Mesothelial cell of epicardium (in vitro differentiated cells): ENCODE results near the gene EIF3A. TPM values are rescaled to one million over a fixed set of nuclear protein-coding genes. Genes with fewer than 3 reads are reported as not detected.

Experiments
- DNase-seq, 2 experiments: peaks; one replicate each; pipeline ENCODE4 v3.0.0; 2021; ENCODE audit warnings: low spot score in 2 of 2; ENCODE audit not compliant: unreplicated experiment in 2 of 2
- H3K27ac Mint-ChIP-seq: 2 replicates; pipeline ENCODE4 v1.8.0; 2021; ENCODE audit warnings: mixed read lengths
- H3K27me3 Mint-ChIP-seq: 2 replicates; pipeline ENCODE4 v1.8.0; 2021; ENCODE audit warnings: low read depth, mixed read lengths
- H3K36me3 Mint-ChIP-seq: 2 replicates; pipeline ENCODE4 v1.8.0; 2021; ENCODE audit warnings: mixed read lengths
- H3K4me1 Mint-ChIP-seq: 2 replicates; pipeline ENCODE4 v1.8.0; 2021; ENCODE audit warnings: mixed read lengths
- H3K4me3 Mint-ChIP-seq: 2 replicates; pipeline ENCODE4 v1.8.0; 2021; ENCODE audit warnings: mild to moderate bottlenecking, moderate library complexity, mixed read lengths
- H3K9me3 Mint-ChIP-seq: 2 replicates; pipeline ENCODE4 v1.8.0; 2021; ENCODE audit warnings: mixed read lengths
- CTCF ChIP-seq: fragments of 200-600 bp; sonication (generic); IDR thresholded peaks from one replicate; pipeline ENCODE4 v1.5.0; 2021; ENCODE audit warnings: antibody characterized with exemption; ENCODE audit not compliant: unreplicated experiment
- total RNA-seq: library from RNA; stranded (reverse); gene quantifications from 3 replicates; pipeline ENCODE4 v1.2.1, GENCODE V29; 2021

The EIF3A gene
- total RNA-seq, 1 donor from 2014 or later, result 145 TPM

- peaks cover 9% of the 10 kb centered on the region for H3K9me3 Mint-ChIP-seq
- H3K27me3 Mint-ChIP-seq, result no peaks in the 10 kb centered on the region
- no peak for TF ChIP-seq CTCF
- H3K4me3 Mint-ChIP-seq, result no peak overlapping the region
- peaks cover 2% of the 10 kb centered on the region for H3K36me3 Mint-ChIP-seq
- H3K27ac Mint-ChIP-seq, result no peak overlapping the region
- peaks cover 24% of the 10 kb centered on the region for H3K4me1 Mint-ChIP-seq
- DNase-seq, result no peak
These were observed 57.6 kb downstream of the EIF3A start for GRCh38 chr10:119022846-119023552.

- peaks cover 1% of the 10 kb centered on the region for H3K27me3 Mint-ChIP-seq
- H3K4me3 Mint-ChIP-seq, result no peak overlapping the region
- H3K36me3 Mint-ChIP-seq, result peaks cover 2% of the 10 kb centered on the region
- no peak for DNase-seq
- H3K4me1 Mint-ChIP-seq, result peaks cover 17% of the 10 kb centered on the region
- peaks cover 9% of the 10 kb centered on the region for H3K9me3 Mint-ChIP-seq
- no peak overlapping the region for H3K27ac Mint-ChIP-seq
- TF ChIP-seq CTCF, result no peak
These were observed 60.0 kb downstream of the EIF3A start for GRCh38 chr10:119020627-119020946.

- no peaks in the 10 kb centered on the region for H3K27me3 Mint-ChIP-seq
- no peak for DNase-seq
- H3K36me3 Mint-ChIP-seq, result no peaks in the 10 kb centered on the region
- peak overlapping the region; percentile 53 for H3K27ac Mint-ChIP-seq
- no peaks in the 10 kb centered on the region for H3K9me3 Mint-ChIP-seq
- no peak overlapping the region for H3K4me3 Mint-ChIP-seq
- peaks cover 25% of the 10 kb centered on the region for H3K4me1 Mint-ChIP-seq
- no peak for TF ChIP-seq CTCF
These were observed 73.4 kb downstream of the EIF3A start for GRCh38 chr10:119007211-119007574.

GRCh38 chr10:119006451-119007210 lies 74.0 kb downstream of the EIF3A start:
- Mint-ChIP-seq H3K9me3 (no peaks in the 10 kb centered on the region), H3K27me3 (no peaks in the 10 kb centered on the region), H3K4me1 (peaks cover 25% of the 10 kb centered on the region), H3K27ac (peak overlapping the region; percentile 53), H3K4me3 (no peak overlapping the region), H3K36me3 (no peaks in the 10 kb centered on the region)
- no peak for TF ChIP-seq CTCF
- DNase-seq, result no peak

- H3K27me3 Mint-ChIP-seq, result no peaks in the 10 kb centered on the region
- H3K36me3 Mint-ChIP-seq, result no peaks in the 10 kb centered on the region
- peaks cover 25% of the 10 kb centered on the region for H3K4me1 Mint-ChIP-seq
- peak overlapping the region; percentile 2 for H3K27ac Mint-ChIP-seq
- H3K4me3 Mint-ChIP-seq, result no peak overlapping the region
- no peaks in the 10 kb centered on the region for H3K9me3 Mint-ChIP-seq
- DNase-seq, result no peak
- no peak for TF ChIP-seq CTCF
These were observed 75.1 kb downstream of the EIF3A start for GRCh38 chr10:119005362-119006043.
